ENCODE data around the gene AEN.
"Not testable (repeated sequence)": the region's sequence is repeated elsewhere in the genome, so short reads cannot be mapped to it uniquely, and the experiment has no call there.

Gene AEN

DNA sequence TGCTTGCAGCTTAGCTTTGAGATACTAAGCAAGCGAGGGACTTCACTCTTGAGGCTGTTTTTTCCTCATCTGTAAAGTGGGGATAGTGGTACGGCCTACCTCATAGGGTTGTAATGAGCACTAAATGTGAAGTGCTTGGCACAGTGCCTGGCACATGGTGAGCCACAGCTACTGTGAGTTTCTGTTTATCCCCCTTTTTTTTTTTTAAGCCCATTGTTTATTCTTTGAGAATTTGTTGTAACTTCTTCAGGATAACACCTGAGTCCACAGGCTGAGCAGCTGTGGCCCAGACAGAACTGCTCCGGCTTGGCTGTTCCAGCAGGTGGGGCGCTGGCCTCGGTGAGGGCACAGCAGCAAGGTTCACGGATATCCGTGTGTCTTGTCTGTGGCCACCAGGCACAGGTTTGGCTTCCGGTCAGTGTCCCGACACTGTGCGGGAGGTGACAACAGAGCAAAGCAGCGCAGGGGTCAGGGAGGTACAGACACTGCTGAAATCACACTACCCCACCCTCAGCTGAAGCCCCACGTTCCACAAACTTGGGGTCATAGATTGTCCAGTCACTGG lies 10.4 kb downstream of the AEN start:
- no peaks in the 10 kb centered on the region for H3K9me3 ChIP-seq (ENCODE audit: control insufficient read depth, insufficient read depth, low read length)
- H3K36me3 ChIP-seq (ENCODE audit: insufficient read depth, low read length), result peaks cover 48% of the 10 kb centered on the region
- peaks cover 28% of the 10 kb centered on the region for H3K4me1 ChIP-seq (ENCODE audit: insufficient read depth, low read length)
- H3K9ac ChIP-seq (ENCODE audit: low read depth, low read length), result no peak overlapping the region

DNA sequence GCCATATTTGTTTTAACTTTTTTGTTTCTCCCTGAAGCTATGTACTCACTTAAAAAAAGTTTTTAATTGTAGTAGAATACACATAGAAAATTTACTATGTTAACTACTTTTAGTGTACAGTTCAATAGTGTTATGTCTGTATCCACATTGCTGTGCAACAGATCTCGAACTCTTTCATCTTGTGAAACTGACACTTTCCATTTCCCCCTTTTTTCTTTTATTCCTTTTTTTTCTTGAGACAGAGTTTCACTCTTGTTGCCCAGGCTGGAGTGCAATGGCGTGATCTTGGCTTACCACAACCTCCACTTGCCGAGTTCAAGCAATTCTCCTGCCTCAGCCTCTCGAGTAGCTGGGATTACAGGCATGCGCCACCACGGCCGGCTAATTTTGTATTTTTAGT lies 11.7 kb downstream of the AEN start:
- H3K9me3 ChIP-seq (ENCODE audit: control insufficient read depth, insufficient read depth, low read length); H3K9ac ChIP-seq (ENCODE audit: low read depth, low read length): not testable (repeated sequence)
- peaks cover 33% of the 10 kb centered on the region for H3K4me1 ChIP-seq (ENCODE audit: insufficient read depth, low read length)
- peaks cover 36% of the 10 kb centered on the region for H3K36me3 ChIP-seq (ENCODE audit: insufficient read depth, low read length)

DNA sequence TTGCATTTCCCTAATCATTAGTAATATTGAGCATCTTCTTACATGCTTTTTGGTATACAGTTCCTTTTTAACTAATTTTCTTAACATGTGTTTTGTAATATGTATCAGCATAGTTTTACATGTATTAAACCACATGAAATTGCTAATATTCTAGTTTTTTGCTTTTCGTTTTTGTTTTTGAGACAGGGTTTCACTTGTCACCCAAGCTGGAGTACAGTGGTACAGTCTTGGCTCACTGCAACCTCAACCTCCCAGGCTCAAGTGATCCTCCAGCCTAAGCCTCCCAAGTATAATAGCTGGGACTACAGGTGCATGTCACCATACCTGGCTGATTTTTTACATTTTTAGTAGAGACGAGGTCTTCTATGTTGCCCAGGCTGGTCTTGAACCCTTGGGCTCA lies 13.3 kb downstream of the AEN start:
- Histone ChIP-seq H3K9me3 (ENCODE audit: control insufficient read depth, insufficient read depth, low read length) (no peaks in the 10 kb centered on the region), H3K4me1 (ENCODE audit: insufficient read depth, low read length) (peaks cover 41% of the 10 kb centered on the region), H3K9ac (ENCODE audit: low read depth, low read length) (no peak overlapping the region), H3K36me3 (ENCODE audit: insufficient read depth, low read length) (peaks cover 20% of the 10 kb centered on the region)

DNA sequence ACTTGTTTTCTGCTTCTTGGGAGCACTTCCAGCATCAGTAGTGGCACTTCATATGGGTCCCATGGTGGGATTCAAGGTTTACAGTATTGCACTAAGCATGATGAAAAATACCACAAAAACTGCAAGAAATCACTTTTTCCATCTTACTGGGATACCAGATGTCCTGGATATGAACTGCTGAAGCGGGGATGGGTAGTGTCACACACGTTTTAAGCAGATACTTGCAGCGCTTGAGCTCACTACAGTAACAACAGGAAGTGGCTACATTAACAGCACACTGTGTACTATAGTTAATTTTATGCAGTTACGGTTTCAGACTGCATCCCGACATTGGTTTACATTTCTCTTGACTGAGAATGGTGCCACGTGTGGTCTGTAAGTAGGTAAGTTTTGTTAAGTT lies 14.2 kb downstream of the AEN start:
- no peaks in the 10 kb centered on the region for H3K9me3 ChIP-seq (ENCODE audit: control insufficient read depth, insufficient read depth, low read length)
- peaks cover 12% of the 10 kb centered on the region for H3K36me3 ChIP-seq (ENCODE audit: insufficient read depth, low read length)
- H3K4me1 ChIP-seq (ENCODE audit: insufficient read depth, low read length), result peaks cover 45% of the 10 kb centered on the region
- no peak overlapping the region for H3K9ac ChIP-seq (ENCODE audit: low read depth, low read length)

DNA sequence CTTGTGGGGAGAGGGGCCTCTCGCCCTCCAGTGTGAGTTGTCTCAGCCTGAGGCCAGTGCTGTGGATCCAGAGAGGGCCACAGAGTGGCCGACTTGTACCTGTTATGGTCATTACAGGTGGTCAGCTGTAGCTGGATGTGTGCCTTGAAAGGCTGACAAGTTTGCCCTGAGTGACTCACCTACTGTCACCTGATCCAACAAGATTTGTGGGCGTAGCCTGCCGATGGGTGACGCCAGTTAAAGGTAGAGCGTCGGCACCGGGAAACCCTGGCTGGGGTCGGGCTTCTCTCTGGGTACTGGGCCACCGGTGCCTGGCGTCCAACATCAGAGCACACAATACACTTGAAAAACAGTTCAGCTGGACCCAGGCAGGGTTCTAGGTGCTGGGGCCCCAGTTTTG lies 14.9 kb downstream of the AEN start:
- no peaks in the 10 kb centered on the region for H3K9me3 ChIP-seq (ENCODE audit: control insufficient read depth, insufficient read depth, low read length)
- H3K36me3 ChIP-seq (ENCODE audit: insufficient read depth, low read length), result peaks cover 5% of the 10 kb centered on the region
- peaks cover 45% of the 10 kb centered on the region for H3K4me1 ChIP-seq (ENCODE audit: insufficient read depth, low read length)
- no peak overlapping the region for H3K9ac ChIP-seq (ENCODE audit: low read depth, low read length)

DNA sequence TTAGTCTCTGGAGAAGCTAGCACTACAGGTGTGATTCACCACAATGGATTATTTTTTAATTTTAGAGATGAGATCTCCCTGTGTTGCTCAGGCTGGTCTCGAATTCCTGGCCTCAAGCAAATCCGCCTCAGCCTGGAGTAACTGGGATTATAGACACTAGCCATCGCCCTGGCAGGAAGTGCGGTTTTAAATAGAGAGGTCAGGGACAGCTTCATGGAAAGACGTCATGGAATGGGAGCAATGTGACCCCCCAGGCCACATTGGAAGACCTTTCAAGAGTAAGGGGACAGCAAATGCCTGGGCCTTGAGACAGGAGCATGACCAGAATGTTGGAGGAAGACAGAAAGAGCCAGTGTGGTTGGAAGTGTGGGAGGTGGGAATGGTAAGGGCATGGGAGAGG lies 15.5 kb downstream of the AEN start:
- Histone ChIP-seq H3K9ac (ENCODE audit: low read depth, low read length) (no peak overlapping the region), H3K4me1 (ENCODE audit: insufficient read depth, low read length) (peaks cover 45% of the 10 kb centered on the region), H3K36me3 (ENCODE audit: insufficient read depth, low read length) (no peaks in the 10 kb centered on the region), H3K9me3 (ENCODE audit: control insufficient read depth, insufficient read depth, low read length) (no peaks in the 10 kb centered on the region)

DNA sequence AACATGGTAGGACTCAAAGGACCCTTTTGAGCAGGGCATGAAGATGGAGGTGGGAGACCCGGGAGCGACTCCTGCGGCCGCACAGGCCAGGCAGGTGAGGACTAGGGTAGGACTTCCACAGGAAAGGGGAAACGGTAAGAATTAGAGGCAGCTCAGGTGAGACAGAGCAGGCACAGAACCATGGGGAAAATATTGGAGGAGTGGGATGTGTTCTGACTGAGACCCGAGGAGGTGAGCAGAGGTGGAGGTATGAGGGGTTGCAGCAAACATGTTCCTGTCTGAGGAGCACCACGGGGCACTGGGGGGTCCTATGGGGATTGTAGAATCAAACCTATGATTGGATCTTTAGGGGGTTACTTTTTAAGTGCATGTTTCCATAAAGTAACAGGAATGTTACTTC lies 16.3 kb downstream of the AEN start:
- H3K9ac ChIP-seq (ENCODE audit: low read depth, low read length), result no peak overlapping the region; the same call in 1 of the 2 replicates

DNA sequence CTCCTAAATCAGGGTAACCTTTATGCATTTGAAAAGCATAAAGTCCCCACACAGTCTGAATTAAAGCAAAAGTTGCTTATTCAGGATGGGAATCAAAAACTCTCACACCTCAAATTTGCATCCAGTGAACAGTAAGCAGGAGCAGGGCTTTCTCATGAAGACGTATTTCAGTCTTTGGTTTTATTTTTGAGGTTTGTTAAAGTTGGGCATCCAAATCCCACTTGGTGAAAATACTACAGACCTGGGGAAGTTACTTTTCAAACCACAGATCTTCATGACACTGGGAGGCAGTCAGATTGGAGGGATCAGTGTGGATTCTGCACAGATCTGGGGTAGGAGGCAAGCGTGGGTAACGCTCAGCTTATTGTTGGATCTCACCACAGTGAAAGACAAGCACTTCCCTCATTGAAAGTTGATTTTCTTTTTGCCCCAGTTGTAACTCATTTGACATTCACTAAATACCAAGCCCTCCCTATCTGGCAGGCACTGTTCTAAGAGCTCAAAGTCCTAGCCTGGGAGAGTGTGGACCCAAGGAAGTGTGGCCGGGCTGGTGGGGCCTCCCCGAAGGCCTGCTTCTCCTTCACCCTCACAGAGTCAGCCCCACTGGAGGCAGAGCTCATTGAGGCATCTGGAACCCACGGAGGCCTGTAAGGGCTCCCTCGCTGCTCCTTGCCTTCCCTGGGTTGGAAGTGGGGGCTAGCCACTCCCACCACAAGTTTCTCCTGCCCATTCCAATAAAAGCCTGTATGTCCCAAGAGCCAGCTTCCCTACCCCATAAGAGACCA lies 16.9 kb downstream of the AEN start:
- no peaks in the 10 kb centered on the region for H3K36me3 ChIP-seq (ENCODE audit: insufficient read depth, low read length)
- peaks cover 45% of the 10 kb centered on the region for H3K4me1 ChIP-seq (ENCODE audit: insufficient read depth, low read length)
- H3K9me3 ChIP-seq (ENCODE audit: control insufficient read depth, insufficient read depth, low read length), result no peaks in the 10 kb centered on the region
- H3K9ac ChIP-seq (ENCODE audit: low read depth, low read length), result peak overlapping the region; percentile 36

More for the DNA sequence above, 16.3 kb downstream of the AEN start:
- Histone ChIP-seq H3K9me3 (ENCODE audit: control insufficient read depth, insufficient read depth, low read length) (no peaks in the 10 kb centered on the region), H3K4me1 (ENCODE audit: insufficient read depth, low read length) (peaks cover 45% of the 10 kb centered on the region), H3K36me3 (ENCODE audit: insufficient read depth, low read length) (no peaks in the 10 kb centered on the region)

DNA sequence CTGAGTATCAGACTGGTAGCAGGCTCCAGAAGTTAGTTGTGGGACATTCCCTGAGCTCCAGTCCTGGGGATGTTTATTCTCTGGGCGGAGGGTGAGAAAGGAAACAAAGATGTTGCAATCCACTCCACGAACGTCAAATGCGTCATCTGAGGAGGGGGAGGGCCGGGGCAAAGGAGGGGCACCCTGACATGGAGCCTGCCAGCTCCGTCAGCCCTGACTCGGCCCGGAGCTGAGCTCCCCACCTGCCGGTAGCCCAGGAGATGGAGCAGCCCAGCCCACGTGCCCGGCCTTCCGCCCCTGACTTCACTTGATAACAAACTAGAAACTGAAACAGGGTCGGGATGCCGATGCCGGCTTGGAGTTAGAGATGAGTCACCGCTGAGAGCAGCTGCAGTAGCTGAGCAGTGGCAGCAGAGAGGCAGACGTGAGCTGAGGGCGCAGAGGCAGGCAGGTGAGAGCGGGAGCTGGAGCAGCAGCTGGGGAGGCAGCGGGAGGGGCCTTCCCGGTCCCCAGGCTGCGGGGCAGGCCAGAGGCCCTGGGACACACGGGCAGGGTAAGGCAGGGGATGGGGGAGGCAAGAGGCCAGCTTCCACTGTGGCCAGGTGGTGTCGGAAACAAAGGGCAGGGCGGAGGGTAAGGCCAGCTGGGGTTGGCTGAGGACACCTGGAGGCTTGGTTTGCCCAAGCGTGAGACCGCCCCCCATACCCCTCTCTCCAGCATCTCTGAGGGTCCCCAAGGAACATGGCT lies 17.7 kb downstream of the AEN start, which contains the start of gene ISG20:
TSS of gene ISG20 (plus strand) at position 391 of the 747 bp plus-strand sequence. CDS start at position 742, 351 bp downstream.
- Histone ChIP-seq H3K4me1 (ENCODE audit: insufficient read depth, low read length) (peaks cover 45% of the 10 kb centered on the region), H3K9me3 (ENCODE audit: control insufficient read depth, insufficient read depth, low read length) (no peaks in the 10 kb centered on the region), H3K9ac (ENCODE audit: low read depth, low read length) (peak within 1 kb of the TSS; percentile 36), H3K36me3 (ENCODE audit: insufficient read depth, low read length) (no peaks in the 10 kb centered on the region)

DNA sequence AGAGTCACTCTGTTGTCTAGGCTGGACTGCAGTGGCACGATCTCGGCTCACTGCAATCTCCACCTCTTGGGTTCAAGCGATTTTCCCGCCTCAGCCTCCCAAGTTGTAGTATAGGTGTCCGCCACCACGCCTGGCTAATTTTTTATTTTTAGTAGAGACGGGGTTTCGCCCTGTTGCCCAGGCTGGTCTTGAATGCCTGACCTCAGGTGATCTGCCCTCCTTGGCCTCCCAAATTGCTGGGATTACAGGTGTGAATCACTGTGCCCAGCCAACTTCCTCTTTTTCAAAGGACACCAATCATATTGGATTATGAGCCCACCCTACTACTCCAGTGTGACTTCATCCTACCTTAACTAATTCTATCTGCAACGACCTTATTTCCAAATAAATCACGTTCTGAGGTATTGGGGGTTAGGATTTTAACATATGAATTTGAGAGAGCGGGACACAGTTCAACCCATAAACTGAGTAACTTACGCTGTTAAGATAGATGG lies 20.9 kb downstream of the AEN start:
- Histone ChIP-seq H3K9ac (ENCODE audit: low read depth, low read length) (no peak overlapping the region), H3K4me1 (ENCODE audit: insufficient read depth, low read length) (peaks cover 25% of the 10 kb centered on the region), H3K36me3 (ENCODE audit: insufficient read depth, low read length) (no peaks in the 10 kb centered on the region; the same call in 1 of the 2 replicates), H3K9me3 (ENCODE audit: control insufficient read depth, insufficient read depth, low read length) (no peaks in the 10 kb centered on the region)

DNA sequence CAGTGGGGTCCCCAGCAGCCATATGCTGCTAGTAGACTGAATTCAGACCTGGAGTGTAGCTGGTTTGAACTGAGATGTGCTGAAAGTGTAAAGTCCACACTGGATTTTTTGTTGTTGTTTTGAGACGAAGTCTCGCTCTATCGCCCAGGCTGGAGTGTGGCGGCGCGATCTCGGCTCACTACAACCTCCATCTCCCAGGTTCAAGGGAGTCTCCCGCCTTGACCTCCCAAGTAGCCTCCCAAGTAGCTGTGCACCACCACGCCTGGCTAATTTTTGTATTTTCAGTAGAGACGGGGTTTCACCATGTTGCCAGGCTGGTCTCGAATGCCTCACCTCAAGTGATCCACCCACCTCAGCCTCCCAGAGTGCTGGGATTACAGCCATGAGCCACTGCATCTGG lies 21.4 kb downstream of the AEN start:
- not testable (repeated sequence) for H3K36me3 ChIP-seq (ENCODE audit: insufficient read depth, low read length); H3K9ac ChIP-seq (ENCODE audit: low read depth, low read length); H3K9me3 ChIP-seq (ENCODE audit: control insufficient read depth, insufficient read depth, low read length)
- H3K4me1 ChIP-seq (ENCODE audit: insufficient read depth, low read length), result peaks cover 20% of the 10 kb centered on the region

DNA sequence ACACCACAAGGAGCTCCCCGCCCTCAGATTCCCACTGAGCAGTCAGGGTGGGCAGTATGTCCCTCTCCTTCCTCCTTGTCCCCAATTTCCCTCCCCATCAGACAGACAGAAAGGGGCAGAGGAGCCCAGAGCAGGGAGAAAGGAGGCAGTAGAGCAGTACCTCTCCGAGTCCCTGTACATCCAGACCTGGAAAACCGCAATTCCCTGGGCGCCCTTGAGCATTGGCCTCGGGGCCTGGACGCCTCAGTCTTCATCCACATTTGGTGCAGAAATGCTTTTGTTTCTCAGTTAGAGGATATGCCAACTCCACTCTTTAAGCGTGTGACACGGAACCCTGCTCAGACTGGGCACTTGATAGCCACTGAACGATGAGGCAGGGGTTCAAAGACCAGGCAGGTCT lies 23.6 kb downstream of the AEN start:
- peaks cover 7% of the 10 kb centered on the region; the same call in 1 of the 2 replicates for H3K4me1 ChIP-seq (ENCODE audit: insufficient read depth, low read length)
- no peak overlapping the region for H3K9ac ChIP-seq (ENCODE audit: low read depth, low read length)
- H3K9me3 ChIP-seq (ENCODE audit: control insufficient read depth, insufficient read depth, low read length), result no peaks in the 10 kb centered on the region
- H3K36me3 ChIP-seq (ENCODE audit: insufficient read depth, low read length), result no peaks in the 10 kb centered on the region; the same call in 1 of the 2 replicates

DNA sequence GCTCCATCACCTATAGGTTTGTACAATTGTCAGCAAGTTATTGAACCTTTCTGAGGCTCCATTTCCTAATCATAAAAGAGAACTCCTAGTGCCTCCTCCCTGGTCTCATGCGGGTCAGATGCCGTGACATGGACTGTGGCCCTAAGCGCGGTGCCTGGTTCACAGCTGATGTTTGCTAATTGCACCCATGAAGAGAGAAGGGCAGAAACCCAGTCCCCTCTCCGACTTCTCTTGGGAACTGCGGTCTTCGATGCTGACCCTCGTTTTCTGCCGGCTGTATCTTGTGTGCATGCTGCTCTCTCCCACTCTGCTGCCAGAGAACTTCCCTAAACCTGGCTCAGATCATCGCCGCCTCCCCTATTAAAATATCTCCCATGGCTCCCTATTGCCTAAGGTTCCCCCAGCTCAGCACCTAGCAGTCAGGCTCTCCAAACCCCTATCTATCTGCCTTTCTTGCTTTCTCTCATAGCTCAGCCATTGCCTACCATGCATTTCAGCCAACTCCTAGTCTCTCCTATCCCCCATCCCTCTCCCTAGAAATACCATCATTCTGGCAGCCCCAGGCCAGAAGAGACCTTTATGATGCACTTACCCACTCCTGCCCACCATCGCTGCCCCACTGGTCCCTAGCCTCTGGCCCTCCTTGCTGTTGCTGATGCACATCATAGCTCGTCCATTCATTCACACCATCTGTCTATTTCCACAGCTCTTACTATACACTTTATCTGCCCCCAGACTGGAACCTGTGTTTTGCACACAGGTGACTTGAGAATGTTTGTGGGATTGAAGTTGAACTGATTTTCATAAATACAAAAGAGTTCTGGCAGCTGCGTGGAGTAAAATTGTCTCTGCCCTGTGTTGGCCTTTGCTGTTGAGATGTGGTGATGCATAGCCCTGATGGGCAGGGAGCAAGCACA lies 24.3 kb downstream of the AEN start:
- Histone ChIP-seq H3K36me3 (ENCODE audit: insufficient read depth, low read length) (no peaks in the 10 kb centered on the region; the same call in 1 of the 2 replicates), H3K9me3 (ENCODE audit: control insufficient read depth, insufficient read depth, low read length) (no peaks in the 10 kb centered on the region), H3K9ac (ENCODE audit: low read depth, low read length) (no peak overlapping the region), H3K4me1 (ENCODE audit: insufficient read depth, low read length) (peaks cover 5% of the 10 kb centered on the region; the same call in 1 of the 2 replicates)

DNA sequence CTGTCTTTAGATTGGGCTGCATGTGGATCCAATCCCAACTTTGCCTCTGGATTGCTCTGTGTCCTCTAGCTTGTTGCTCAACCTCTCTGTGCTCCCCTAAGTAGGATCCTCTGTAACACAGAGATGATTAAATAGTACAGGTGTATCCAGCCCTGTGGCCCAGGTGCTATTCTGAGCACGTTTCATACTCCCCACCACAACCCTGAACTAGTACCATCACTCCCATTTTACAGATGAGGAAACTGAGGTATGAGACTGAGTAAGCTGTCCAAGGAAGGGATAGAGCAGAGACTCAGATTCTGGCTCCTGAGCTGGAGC lies 24.9 kb downstream of the AEN start:
- H3K36me3 ChIP-seq (ENCODE audit: insufficient read depth, low read length), result no peaks in the 10 kb centered on the region; the same call in 1 of the 2 replicates
- H3K4me1 ChIP-seq (ENCODE audit: insufficient read depth, low read length), result peaks cover 7% of the 10 kb centered on the region; the same call in 1 of the 2 replicates
- no peak overlapping the region for H3K9ac ChIP-seq (ENCODE audit: low read depth, low read length)
- H3K9me3 ChIP-seq (ENCODE audit: control insufficient read depth, insufficient read depth, low read length), result no peaks in the 10 kb centered on the region

Data from ES-I3 (cell line).